Measurements from ENCODE around the gene CTLA4.

The CTLA4 gene

DNA sequence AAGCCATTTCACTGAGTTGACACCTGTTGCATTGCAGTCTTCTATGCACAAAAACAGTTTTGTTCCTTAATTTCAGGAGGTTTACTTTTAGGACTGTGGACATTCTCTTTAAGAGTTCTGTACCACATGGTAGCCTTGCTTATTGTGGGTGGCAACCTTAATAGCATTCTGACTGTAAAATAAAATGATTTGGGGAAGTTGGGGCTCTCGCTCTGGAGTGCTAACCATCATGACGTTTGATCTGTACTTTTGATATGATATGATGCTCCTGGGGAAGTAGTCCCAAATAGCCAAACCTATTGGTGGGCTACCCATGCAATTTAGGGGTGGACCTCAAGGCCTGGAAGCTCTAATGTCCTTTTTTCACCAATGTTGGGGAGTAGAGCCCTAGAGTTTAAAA lies 3.4 kb downstream of the CTLA4 start:
- Histone ChIP-seq H4K20me1 (ENCODE audit: insufficient read depth) (no peaks in the 10 kb centered on the region), H3K27me3 (ENCODE audit: insufficient read depth, low read depth) (no peaks in the 10 kb centered on the region), H3K4me1 (ENCODE audit: low read depth, poor library complexity, severe bottlenecking) (peaks cover 94% of the 10 kb centered on the region), H2AFZ (ENCODE audit: low read depth) (no peak overlapping the region), H3K27ac (peak overlapping the region; percentile 90), H3K9ac (peak overlapping the region; percentile 47; the same call in 1 of the 2 replicates), H3K36me3 (ENCODE audit: insufficient read depth) (no peaks in the 10 kb centered on the region), H3K4me3 (IDR thresholded peaks at IDR 0.05; ENCODE audit: insufficient read depth, low read depth, low read length) (no peak overlapping the region), H3K4me2 (peak overlapping the region; percentile 89), H3K79me2 (ENCODE audit: insufficient read depth, low read depth) (no peaks in the 10 kb centered on the region)
- TF ChIP-seq CTCF (conservative IDR thresholded peaks at IDR 0.05; ENCODE audit: low read depth, low read length), result no peak

DNA sequence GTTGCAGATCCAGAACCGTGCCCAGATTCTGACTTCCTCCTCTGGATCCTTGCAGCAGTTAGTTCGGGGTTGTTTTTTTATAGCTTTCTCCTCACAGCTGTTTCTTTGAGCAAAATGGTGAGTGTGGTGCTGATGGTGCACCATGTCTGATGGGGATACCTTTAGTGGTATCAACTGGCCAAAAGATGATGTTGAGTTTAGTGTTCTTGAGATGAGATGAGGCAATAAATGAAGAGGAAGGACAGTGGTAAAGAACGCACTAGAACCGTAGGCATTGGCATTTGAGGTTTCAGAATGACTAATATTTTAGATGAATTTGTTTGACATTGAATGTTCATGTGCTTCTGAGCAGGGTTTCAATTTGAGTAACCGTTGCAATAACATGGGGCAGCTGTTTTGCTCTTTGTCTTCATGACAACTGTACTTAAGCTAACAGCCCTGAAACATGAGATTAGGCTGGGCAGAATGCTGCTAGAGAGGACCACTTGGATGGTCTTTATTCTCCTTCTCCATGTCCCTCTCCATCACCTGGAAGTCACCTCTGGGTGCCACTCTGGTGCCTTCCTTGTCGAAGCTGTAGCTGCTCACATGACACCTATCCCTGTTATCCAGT lies 3.9 kb downstream of the CTLA4 start:
- Histone ChIP-seq H2AFZ (ENCODE audit: low read depth) (peak overlapping the region; percentile 5; the same call in 1 of the 2 replicates), H3K4me1 (ENCODE audit: low read depth, poor library complexity, severe bottlenecking) (peaks cover 97% of the 10 kb centered on the region), H3K4me3 (IDR thresholded peaks at IDR 0.05; ENCODE audit: insufficient read depth, low read depth, low read length) (no peak overlapping the region), H3K9ac (peak overlapping the region; percentile 47; the same call in 1 of the 2 replicates), H3K27me3 (ENCODE audit: insufficient read depth, low read depth) (no peaks in the 10 kb centered on the region), H3K36me3 (ENCODE audit: insufficient read depth) (no peaks in the 10 kb centered on the region), H4K20me1 (ENCODE audit: insufficient read depth) (no peaks in the 10 kb centered on the region), H3K79me2 (ENCODE audit: insufficient read depth, low read depth) (no peaks in the 10 kb centered on the region), H3K27ac (peak overlapping the region; percentile 90), H3K4me2 (peak overlapping the region; percentile 89)
- no peak for TF ChIP-seq CTCF (conservative IDR thresholded peaks at IDR 0.05; ENCODE audit: low read depth, low read length)

- H3K27ac ChIP-seq, result peak overlapping the region; percentile 90
- peak overlapping the region; percentile 47; the same call in 1 of the 2 replicates for H3K9ac ChIP-seq
- 0 out of 2 replicates have a peak, but pooled peaks have one; percentile 20 for TF ChIP-seq CTCF (conservative IDR thresholded peaks at IDR 0.05; ENCODE audit: low read depth, low read length)
- H3K79me2 ChIP-seq (ENCODE audit: insufficient read depth, low read depth), result no peaks in the 10 kb centered on the region
- no peaks in the 10 kb centered on the region for H4K20me1 ChIP-seq (ENCODE audit: insufficient read depth)
- H3K4me1 ChIP-seq (ENCODE audit: low read depth, poor library complexity, severe bottlenecking), result peaks cover 100% of the 10 kb centered on the region
- H3K4me2 ChIP-seq, result peak overlapping the region; percentile 89
- no peaks in the 10 kb centered on the region for H3K27me3 ChIP-seq (ENCODE audit: insufficient read depth, low read depth)
- no peak overlapping the region for H3K4me3 ChIP-seq (IDR thresholded peaks at IDR 0.05; ENCODE audit: insufficient read depth, low read depth, low read length)
- no peaks in the 10 kb centered on the region for H3K36me3 ChIP-seq (ENCODE audit: insufficient read depth)
- no peak overlapping the region for H2AFZ ChIP-seq (ENCODE audit: low read depth)
Measured at GRCh38 chr2:203873461-203873860, 5.9 kb downstream of the CTLA4 start.

GRCh38 chr2:203873921-203874631 lies 6.5 kb downstream of the CTLA4 start:
- Histone ChIP-seq H3K4me2 (peak overlapping the region; percentile 89), H3K4me3 (IDR thresholded peaks at IDR 0.05; ENCODE audit: insufficient read depth, low read depth, low read length) (peak overlapping the region; percentile 37), H3K27ac (peak overlapping the region; percentile 90), H2AFZ (ENCODE audit: low read depth) (peak overlapping the region; percentile 28; the same call in 1 of the 2 replicates), H3K9ac (peak overlapping the region; percentile 47), H3K27me3 (ENCODE audit: insufficient read depth, low read depth) (no peaks in the 10 kb centered on the region), H3K79me2 (ENCODE audit: insufficient read depth, low read depth) (no peaks in the 10 kb centered on the region), H3K4me1 (ENCODE audit: low read depth, poor library complexity, severe bottlenecking) (peaks cover 98% of the 10 kb centered on the region), H3K36me3 (ENCODE audit: insufficient read depth) (no peaks in the 10 kb centered on the region), H4K20me1 (ENCODE audit: insufficient read depth) (no peaks in the 10 kb centered on the region)
- TF ChIP-seq CTCF (conservative IDR thresholded peaks at IDR 0.05; ENCODE audit: low read depth, low read length), result no peak

Data from KMS-11 (cell line).